Measurements from ENCODE around the gene WBP11.

DNA sequence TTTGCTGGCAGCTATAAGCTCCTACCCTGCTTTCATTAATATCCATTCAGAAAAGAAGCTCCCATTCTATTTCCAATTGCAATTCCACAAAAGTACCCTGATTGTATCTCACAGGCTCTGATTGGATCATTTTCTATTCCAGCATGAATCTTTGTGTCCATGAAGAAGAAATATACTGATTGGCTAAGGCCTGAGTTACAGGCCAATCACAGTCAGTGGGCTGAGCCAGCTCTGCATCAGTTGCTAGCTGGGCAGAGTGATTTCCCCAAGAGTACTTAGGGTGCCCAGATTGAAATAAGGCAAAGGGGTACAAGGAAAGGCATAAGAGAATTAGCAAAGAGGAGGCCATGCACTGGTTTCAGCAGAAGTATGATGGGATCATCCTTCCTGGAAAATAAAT lies 25.6 kb upstream of the WBP11 start:
- no peak for TF ChIP-seq EZH2 (IDR thresholded peaks at IDR 0.05; ENCODE audit: borderline replicate concordance, low read depth, low read length, poor library complexity, severe bottlenecking)
- TF ChIP-seq, protein P1, sequence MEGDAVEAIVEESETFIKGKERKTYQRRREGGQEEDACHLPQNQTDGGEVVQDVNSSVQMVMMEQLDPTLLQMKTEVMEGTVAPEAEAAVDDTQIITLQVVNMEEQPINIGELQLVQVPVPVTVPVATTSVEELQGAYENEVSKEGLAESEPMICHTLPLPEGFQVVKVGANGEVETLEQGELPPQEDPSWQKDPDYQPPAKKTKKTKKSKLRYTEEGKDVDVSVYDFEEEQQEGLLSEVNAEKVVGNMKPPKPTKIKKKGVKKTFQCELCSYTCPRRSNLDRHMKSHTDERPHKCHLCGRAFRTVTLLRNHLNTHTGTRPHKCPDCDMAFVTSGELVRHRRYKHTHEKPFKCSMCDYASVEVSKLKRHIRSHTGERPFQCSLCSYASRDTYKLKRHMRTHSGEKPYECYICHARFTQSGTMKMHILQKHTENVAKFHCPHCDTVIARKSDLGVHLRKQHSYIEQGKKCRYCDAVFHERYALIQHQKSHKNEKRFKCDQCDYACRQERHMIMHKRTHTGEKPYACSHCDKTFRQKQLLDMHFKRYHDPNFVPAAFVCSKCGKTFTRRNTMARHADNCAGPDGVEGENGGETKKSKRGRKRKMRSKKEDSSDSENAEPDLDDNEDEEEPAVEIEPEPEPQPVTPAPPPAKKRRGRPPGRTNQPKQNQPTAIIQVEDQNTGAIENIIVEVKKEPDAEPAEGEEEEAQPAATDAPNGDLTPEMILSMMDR (conservative IDR thresholded peaks at IDR 0.05; ENCODE audit: low read depth, low read length), result no peak
